Body of pancreas (tissue), 4 donors: Measurements from ENCODE around the gene SLC6A13. TPM values are rescaled to one million over a fixed set of nuclear protein-coding genes. Genes with fewer than 3 reads are reported as not detected.

Experiments used
- ATAC-seq: fragments of 150-250 bp; one replicate; pipeline ENCODE4 v1.9.1; 2016
- DNase-seq, 4 donors: peaks; one replicate each; pipeline ENCODE4 v3.0.0-alpha.2; 2019
- H3K27ac ChIP-seq, 4 donors: fragments of 200-600 bp; sonication (generic); 1 replicate in 3 of 4; 2 replicates in 1 of 4; pipeline versions ENCODE4 v1.5.1 to v1.6.1; 2016 to 2019; ENCODE audit warnings: mild to moderate bottlenecking in 1 of 4, mixed read lengths in 1 of 4, moderate library complexity in 1 of 4
- H3K27me3 ChIP-seq, 2 donors: fragments of 200-600 bp; sonication (generic); one replicate each; pipeline ENCODE4 v1.6.0; 2016; ENCODE audit warnings: mild to moderate bottlenecking in 1 of 2
- H3K36me3 ChIP-seq, 2 donors: fragments of 200-600 bp; sonication (generic); replicated peaks in 1 of 2; 2 replicates each; pipeline ENCODE4 v1.5.1; 2016; ENCODE audit warnings: low read depth in 2 of 2; ENCODE audit not compliant: insufficient read depth in 1 of 2
- H3K4me1 ChIP-seq: fragments of 200-600 bp; sonication (generic); one replicate; pipeline ENCODE4 v1.6.0; 2016
- H3K4me3 ChIP-seq, 2 donors: fragments of 200-600 bp; sonication (generic); 1 replicate in 1 of 2; 2 replicates in 1 of 2; pipeline ENCODE4 v1.5.1; 2016 to 2019
- H3K9me3 ChIP-seq, 3 donors: fragments of 200-600 bp; sonication (generic); 1 replicate in 2 of 3; 2 replicates in 1 of 3; pipeline ENCODE4 v1.5.1; 2016
- POLR2A ChIP-seq, 3 donors: fragments of 450-650 bp; IDR thresholded peaks; one replicate each; pipeline ENCODE4 v1.6.1; 2016; ENCODE audit warnings: antibody characterized with exemption in 3 of 3, mild to moderate bottlenecking in 2 of 3
- whole genome bisulfite sequencing, 2 donors: methylation state at CpG; one replicate each; pipeline ENCODE4 v1.1.5; 2017; 5-methylcytosine and 5-hydroxymethylcytosine counted together
- intact Hi-C: fragments of 100-400 bp; cut with DNase I; formaldehyde crosslinking; loops from one replicate; pipeline ENCODE4 v1.15.1; 2023
- total RNA-seq, 2 donors: library from RNA; depleted of rRNA; stranded (reverse); fragments of >200 nt; gene quantifications; one replicate each; pipeline ENCODE4 v1.1.0, GENCODE V29; 2016
- TF ChIP-seq, protein P1 (sequence below), 7 experiments: fragments of 450-650 bp in 4 of 7; fragments of 200-600 bp in 3 of 7; sonication (generic) in 3 of 7; IDR thresholded peaks; one replicate each; pipeline ENCODE4 v1.5.1; 2016 to 2019; ENCODE audit warnings: antibody characterized with exemption in 7 of 7

Gene SLC6A13
- total RNA-seq, 2 donors from 2014 or later = not detected

DNA sequence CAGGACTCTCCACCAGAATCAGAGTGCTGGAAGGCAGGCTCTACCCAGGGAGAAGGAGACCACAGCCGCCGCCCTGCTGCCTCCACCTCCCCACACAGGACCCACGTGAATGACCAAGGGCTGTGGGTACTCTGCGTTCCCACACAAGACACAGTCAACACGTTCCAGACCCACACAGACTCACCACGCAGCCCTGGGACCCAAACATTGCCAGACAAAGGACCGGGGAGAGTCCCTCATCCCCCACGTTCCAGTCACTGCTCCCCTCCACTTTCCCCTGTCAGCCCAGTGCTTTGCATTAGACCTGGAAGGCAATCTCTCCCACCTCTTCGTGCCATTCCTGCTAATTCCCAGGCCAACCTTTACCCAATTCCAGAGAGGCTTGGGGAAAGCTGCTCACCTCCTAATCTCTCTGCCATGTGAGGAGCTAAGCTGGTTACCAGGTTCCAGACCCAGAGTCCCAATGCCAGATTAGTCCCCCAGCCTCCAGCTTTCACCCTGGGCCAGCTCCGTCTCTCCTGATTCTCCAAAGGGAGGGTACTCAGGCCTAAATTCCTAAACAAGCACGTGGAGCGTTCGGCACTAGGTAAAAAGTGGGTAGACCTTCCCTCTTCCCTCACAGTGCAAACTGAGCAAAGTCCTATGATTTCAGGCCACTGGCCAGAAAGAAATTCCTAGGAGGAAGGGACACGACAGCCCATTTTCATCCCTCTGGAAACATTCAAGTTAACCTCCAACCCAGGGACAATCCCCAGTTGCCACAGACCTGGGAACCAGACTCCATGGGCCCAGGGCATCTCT is 4.9 kb downstream of the SLC6A13 start:
- TF ChIP-seq, protein P1, sequence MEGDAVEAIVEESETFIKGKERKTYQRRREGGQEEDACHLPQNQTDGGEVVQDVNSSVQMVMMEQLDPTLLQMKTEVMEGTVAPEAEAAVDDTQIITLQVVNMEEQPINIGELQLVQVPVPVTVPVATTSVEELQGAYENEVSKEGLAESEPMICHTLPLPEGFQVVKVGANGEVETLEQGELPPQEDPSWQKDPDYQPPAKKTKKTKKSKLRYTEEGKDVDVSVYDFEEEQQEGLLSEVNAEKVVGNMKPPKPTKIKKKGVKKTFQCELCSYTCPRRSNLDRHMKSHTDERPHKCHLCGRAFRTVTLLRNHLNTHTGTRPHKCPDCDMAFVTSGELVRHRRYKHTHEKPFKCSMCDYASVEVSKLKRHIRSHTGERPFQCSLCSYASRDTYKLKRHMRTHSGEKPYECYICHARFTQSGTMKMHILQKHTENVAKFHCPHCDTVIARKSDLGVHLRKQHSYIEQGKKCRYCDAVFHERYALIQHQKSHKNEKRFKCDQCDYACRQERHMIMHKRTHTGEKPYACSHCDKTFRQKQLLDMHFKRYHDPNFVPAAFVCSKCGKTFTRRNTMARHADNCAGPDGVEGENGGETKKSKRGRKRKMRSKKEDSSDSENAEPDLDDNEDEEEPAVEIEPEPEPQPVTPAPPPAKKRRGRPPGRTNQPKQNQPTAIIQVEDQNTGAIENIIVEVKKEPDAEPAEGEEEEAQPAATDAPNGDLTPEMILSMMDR (IDR thresholded peaks at IDR 0.05) = no peak
- no peak for TF ChIP-seq POLR2A (IDR thresholded peaks at IDR 0.05)
- Histone ChIP-seq H3K4me3 (no peak overlapping the region), H3K9me3 (no peaks in the 10 kb centered on the region), H3K27me3 (no peaks in the 10 kb centered on the region), H3K27ac (no peak overlapping the region), H3K36me3 (no peaks in the 10 kb centered on the region), H3K4me1 (no peaks in the 10 kb centered on the region)
- DNase-seq (no peak), ATAC-seq (no peak)
- intact Hi-C loops = no loop called here
- WGBS, 2 donors = 62 to 69% methylated on average over 11 to 14 of the region's 14 CpGs

DNA sequence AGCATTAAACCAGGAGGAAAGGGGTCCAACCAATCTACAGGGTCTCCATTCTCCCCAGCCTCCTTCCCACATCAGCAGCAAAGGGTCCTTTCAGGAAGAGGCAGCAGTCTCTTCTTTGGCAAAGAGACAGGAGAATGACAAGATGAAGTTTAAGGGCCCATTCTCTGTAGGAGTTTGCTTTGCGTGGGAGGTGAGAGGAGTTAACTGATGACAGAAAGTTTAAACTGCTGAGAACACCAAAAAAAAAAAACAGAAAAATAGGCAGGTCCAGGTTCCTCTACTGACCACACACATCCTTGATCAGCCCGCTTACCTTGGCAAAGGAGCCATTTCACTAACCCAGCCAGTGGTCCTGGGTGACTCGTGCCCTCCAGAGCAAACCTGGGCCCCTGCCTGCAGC is 5.7 kb downstream of the SLC6A13 start:
- Histone ChIP-seq H3K4me1 (no peaks in the 10 kb centered on the region), H3K4me3 (no peak overlapping the region), H3K27ac (no peak overlapping the region), H3K27me3 (no peaks in the 10 kb centered on the region), H3K36me3 (no peaks in the 10 kb centered on the region), H3K9me3 (no peaks in the 10 kb centered on the region)
- TF ChIP-seq, protein P1 (IDR thresholded peaks at IDR 0.05) = no peak
- TF ChIP-seq POLR2A (IDR thresholded peaks at IDR 0.05) = no peak
- ATAC-seq (no peak), DNase-seq (no peak)
- 68 to 82% methylated on average over 3 of the region's 3 CpGs for WGBS, 2 donors
- intact Hi-C loops = no loop called here

DNA sequence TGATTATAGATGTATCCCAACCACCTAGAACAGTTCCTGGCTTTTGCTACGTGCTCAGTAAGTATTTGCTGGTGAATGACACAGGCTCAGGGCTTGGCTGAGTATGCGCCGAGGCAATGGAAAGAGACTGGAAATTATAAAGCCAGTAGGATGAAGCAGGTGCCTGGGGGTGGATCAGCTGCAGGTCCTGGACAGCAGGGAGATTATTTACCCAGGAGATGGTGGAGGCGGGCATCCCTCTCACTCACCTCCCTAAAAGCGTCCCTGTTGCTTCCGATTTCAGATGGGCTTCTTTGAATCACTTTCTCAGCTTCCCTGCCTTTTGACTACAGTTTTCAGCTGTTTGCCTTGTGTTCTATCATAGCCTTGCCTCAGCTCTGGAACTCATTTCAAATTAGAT is 6.4 kb downstream of the SLC6A13 start:
- no peak overlapping the region for H3K4me3 ChIP-seq
- TF ChIP-seq POLR2A (IDR thresholded peaks at IDR 0.05) = no peak
- TF ChIP-seq, protein P1 (IDR thresholded peaks at IDR 0.05) = no peak
- no peak for ATAC-seq
- DNase-seq = no peak
- H3K36me3 ChIP-seq = no peaks in the 10 kb centered on the region
- no peaks in the 10 kb centered on the region for H3K27me3 ChIP-seq
- WGBS, 2 donors = 74 to 88% methylated on average over 6 of the region's 6 CpGs
- H3K9me3 ChIP-seq = no peaks in the 10 kb centered on the region
- intact Hi-C loops = no loop called here
- H3K27ac ChIP-seq = no peak overlapping the region
- no peaks in the 10 kb centered on the region for H3K4me1 ChIP-seq

DNA sequence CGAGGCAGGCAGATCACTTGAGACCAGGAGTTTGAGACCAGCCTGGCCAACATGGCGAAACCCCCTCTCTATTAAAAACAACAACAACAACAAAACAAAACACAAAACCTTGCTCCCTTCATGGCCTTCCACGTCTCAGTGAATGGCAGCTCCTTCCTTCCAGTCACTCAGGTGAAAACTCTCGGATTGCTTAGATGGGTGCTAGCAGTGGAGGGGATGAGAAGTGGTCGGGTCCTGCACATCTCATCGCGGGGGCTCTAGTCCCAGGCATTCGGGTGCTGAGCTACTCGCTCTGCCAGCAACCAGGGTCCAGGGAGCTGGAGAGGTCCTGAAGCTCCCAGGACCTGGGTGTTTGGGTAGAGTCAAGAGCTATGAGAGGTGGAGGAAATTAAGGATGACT is 7.7 kb downstream of the SLC6A13 start:
- 74 to 79% methylated on average over 9 of the region's 9 CpGs for WGBS, 2 donors
- no peak for DNase-seq
- Histone ChIP-seq H3K4me3 (no peak overlapping the region), H3K27me3 (no peaks in the 10 kb centered on the region), H3K4me1 (no peaks in the 10 kb centered on the region), H3K36me3 (no peaks in the 10 kb centered on the region), H3K27ac (no peak overlapping the region), H3K9me3 (no peaks in the 10 kb centered on the region)
- intact Hi-C loops = no loop called here
- TF ChIP-seq, protein P1 (IDR thresholded peaks at IDR 0.05) = no peak
- no peak for TF ChIP-seq POLR2A (IDR thresholded peaks at IDR 0.05)
- no peak for ATAC-seq

DNA sequence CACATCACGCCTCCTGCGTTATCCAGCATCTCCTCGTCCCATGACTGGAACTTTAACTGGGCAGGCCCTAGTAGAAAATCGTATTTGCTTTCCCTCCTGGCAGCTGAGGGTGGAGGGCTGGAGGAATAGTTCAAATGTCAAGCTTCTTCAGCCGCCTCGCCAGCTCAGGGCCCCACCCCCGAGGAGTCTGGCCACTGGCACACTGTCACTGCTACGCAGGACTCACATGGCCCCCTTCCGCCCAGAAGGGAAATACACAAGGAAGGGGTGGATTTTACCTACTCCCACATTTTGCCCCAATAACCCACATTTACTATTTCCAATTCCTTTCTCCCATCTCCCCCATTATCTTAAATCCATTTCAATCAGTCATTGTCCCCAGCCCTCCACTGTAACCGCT is 8.6 kb downstream of the SLC6A13 start:
- 65% methylated on average over 10 of the region's 10 CpGs for WGBS, 2 donors
- intact Hi-C loops = no loop called here
- Histone ChIP-seq H3K4me3 (no peak overlapping the region), H3K27me3 (no peaks in the 10 kb centered on the region), H3K4me1 (no peaks in the 10 kb centered on the region), H3K36me3 (no peaks in the 10 kb centered on the region), H3K9me3 (no peaks in the 10 kb centered on the region), H3K27ac (no peak overlapping the region)
- TF ChIP-seq, protein P1 (IDR thresholded peaks at IDR 0.05) = no peak
- no peak for TF ChIP-seq POLR2A (IDR thresholded peaks at IDR 0.05)
- DNase-seq = no peak
- ATAC-seq = no peak
